SHP77 (cell line): ENCODE results near the gene COX5A.
A peak's percentile ranks its signal among the peaks of the same experiment; 100 is the strongest.

Source experiments
- DNase-seq, 2 experiments: peaks; one replicate each; lab custom pipeline; 2025; lab: John Stamatoyannopoulos, UW

Gene COX5A

DNA sequence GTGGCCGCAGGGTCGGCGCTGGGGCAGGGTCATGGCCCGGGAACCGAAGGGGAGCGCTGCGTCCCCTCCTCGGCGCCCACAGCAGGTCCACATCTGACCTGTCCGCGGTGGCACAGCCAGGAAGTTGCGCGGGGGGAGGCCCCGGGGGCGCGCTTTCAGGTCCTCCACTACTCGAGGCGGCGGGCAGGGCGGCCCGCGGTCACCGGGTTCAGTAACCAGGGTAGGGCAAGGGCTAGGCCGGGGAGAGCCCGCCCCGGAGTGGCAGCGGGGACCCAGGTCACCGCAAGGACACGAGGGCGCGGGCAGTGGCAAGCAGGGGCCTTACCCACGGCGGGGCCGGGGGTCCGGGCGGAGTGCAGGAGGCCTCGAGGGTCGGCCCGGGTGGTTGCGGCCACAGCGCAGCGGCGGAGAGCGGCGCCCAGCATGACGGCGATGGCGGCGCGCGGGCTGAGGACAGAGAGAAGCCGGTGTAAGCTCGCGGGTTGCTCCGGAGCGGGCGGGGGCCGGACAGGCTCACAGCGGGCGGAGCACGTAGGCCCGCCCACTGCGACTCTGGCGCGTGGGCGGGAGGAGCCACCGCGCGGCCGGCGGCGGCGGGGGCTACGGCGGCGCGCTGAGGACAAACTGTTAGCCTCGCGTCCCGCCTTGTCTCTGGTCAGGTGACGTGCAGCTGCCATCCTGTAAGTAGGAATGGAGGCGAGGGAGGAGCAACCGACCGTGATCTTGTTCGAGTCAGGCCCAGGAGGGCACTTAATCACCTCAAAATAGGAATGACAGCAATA is at the start of gene COX5A:
TSS of gene COX5A (minus strand) at position 484 of the 782 bp plus-strand sequence. CDS start at position 425, 59 bp downstream.
- peak; percentile 93 to 94 for DNase-seq

DNA sequence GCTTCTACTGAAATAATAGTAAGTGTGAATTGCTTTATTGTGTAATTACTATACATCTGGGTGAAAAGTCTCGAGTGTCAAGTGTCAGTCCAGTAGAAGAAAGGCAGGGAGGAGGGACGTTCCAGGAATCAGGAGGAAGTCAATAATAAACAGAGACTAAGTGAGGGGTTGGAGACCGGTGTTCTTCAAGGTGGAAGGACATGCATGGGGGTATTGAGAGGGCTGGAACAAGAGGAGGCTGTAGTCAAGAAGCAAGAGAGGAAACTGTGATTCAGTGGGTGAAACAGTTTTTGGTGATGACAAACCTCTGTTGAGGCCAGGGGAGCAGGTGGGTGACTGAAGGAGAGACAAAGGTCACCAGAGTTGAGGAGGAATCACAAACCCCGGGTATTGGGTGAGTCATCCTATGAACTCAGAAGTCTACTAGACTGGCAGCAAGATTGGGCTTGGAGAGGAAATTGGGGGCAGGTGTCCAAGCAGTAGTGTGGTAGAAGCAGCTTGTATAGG is 45.9 kb upstream of the COX5A start:
- no peak for DNase-seq

DNA sequence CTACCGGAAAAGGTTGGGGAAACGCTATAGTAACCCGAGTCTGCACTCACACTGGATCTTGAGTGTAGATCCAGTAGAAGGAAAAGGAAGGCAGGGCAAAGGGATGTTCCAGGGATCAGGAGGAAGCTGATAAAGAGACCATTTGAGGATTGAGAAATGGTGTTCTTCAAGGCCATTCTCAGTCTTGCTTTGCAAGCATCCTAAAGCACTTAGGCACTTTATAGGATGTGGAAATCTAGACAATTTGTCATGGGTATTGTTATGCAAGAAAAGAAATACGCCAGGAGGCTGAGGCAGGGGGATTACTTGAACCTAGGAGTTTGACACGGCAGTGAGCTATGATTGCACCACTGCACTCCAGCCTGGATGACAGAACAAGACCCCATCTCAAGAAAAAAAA is 44.3 kb upstream of the COX5A start:
- DNase-seq = no peak

DNA sequence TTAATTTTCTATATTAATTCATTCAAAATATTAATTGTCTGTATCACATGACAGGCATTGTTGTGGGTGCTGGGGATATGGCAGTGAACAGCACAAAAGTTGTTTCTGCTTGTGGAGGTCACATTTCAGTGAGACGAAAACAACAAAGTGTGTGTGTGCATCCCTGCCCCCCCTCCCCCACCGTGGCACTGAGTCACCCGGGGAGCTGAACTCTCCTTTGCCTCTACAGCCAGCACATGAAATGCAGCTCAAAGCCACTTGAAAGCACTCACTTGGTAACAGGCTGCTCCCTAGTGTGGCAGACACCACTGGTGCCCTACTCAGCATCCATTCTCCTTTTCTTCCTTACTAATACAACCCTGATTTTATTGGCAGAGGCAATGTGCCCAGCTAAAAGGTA is 40.6 kb upstream of the COX5A start:
- no peak for DNase-seq

DNA sequence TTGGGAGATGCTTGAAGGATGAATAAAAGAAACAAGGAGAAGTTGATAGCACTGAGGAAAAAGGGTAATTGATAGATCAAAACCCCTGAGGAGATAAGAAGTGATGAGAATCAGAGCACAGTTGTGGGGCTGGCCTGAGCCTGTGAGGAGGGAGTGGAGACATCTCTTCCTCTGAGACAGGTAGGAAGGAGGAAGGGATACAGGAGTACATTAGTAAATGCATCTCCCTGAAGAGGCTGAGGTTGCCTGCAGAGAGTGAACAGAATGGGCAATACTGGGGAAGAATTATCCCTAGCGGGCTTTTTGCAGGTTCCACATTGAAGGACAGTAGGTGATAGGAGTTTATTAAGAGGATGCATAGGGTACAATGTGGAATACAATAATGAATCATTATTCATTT is 40.2 kb upstream of the COX5A start:
- no peak for DNase-seq

DNA sequence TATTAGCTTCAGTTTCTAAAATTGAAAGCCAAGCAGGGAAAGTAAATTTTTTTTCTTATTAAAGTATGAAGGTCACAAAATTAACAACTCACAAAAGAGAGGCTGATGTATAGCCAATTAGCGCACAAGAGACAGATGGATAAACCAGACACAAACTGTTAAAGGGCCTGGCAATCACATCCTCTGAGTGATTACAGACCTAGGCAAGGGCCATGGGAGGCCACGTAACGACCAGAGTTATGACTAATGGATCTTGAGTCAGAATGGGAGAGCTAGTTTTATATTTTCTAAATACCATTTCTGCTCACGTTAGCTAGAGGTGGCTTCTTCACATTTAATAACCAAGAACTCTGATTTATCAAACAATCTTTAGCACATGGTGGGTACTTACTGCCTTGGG is 39.7 kb upstream of the COX5A start:
- DNase-seq = no peak

DNA sequence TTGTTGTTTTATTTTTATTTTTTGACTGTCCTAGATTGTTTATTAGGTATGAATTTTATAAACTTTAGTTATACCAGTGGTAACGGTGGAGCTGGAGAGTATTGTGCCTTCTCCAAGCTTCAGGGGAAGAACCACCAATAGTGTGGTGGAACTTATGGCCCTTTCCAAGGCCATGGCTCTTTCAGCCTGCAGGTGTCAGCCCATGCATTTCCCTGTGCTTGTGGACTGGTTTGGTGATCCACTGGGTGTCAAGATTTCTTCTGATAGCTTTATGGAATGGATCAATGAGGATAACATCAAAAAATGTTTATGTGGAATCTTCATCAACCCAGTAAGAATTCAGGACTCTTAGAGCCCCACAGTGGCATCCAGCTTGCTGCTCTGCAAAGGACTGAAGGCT is 38.3 kb upstream of the COX5A start:
- DNase-seq = no peak

DNA sequence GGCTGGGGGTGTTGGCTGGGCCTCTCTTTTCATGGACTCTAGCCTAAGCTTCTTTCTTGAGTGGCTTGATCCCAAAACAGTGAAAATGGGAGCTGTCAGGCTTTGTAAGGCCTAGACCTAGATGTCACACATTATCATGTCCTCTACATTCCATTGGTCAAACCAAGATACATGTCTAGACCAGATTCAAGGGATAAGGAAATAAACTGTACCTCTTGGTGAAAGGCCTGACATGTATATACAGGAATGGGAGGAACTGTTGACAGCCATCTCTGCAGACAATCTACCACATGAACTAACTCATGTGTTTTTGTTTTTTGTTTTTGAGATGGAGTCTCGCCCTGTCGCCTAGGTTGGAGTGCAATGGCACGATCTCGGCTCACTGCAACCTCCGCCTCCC is 29.8 kb upstream of the COX5A start:
- no peak for DNase-seq

DNA sequence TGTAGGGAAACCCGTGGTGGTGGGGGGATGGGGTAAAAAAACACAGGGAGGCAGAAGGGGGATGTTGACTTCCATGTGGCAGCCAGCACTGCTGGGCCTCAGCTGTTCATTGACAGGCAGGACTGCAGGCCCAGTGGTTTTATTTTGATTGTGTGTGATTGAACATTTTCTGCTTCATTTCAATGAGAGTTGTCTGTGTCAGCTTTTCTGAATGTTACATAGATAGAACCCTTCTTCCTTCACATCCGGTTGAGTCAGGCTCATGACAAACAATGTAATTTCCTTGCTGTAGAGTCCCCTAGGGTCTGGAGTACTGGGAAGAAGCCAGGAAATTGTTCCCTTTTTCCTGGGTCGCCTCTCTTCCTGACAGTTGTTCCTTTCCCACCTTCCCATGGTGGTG is 26.9 kb upstream of the COX5A start:
- no peak for DNase-seq

DNA sequence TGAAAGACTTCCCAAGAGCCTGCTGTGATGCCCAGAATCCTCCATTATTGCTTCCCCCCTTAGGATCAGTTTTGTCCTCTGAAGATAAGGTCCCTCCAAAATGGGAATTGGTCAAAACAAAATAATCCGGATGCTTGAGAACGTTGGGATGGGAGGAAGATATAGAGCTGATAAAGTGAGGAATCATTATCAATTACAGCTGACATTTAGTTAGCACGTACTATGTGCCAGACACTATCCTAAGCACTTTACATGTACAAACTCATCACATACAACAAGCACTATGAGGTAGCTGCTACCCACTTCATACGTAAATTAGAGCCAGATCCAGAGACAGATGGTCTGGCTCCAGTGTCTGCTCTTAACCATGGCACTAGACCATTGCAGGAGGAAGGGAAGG is 25.3 kb upstream of the COX5A start:
- no peak for DNase-seq

DNA sequence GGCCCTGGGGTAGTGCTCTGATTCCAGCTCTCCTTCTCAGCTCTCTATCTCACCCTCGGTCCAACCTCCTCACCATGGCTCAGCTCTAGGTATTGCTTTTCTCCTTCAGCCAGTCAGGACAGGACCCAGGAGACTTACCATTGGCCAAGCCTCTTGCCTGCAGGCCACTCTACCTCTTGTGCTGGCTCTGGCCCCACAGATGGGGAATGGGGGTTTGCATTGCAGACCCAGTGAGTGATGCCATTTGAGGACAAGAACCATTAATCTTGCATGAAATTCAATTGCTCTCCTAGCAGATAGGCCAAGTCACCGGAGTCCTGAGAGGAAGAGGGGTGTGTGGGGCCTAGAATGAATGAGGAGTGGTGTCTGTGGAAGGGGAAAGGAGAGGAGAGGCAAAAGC is 24.8 kb upstream of the COX5A start:
- DNase-seq = no peak

DNA sequence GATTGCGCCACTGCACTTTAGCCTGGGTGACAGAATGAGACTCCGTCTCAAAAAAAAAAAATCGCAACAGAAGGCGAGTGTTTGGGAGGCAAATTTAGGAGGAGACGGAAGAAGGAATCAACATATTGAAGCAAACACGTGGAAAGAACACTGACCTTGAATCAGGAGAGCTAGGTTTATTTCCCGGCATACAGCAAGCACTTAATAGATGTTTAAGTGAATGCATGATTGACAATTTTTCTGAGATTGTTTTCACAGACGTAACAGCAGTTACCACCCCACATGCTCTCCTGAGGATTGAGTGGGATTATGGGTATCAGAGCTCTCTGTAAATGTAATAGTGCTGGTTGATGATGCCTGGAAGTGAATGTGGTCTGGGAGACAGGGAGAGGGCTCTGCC is 24.3 kb upstream of the COX5A start:
- DNase-seq = no peak

DNA sequence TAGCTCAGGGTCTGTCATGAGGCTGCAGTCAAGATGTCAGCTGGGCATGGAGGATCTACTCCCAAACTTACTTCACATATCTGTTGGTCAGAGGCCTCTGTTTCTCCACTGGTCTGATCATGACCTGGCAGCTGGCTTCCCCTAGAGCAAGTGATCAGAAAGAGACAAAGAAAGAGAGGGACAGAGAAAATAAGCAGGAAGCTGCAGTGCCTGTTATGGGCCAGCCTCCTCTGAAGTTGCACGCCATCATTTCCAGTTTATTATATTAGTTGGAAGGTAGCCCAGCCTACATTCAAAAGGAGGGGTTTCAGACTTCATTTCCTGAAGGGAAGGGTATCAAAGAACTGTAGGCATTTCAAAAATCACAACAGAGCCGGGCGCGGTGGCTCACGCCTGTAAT is 23.7 kb upstream of the COX5A start:
- DNase-seq = no peak

DNA sequence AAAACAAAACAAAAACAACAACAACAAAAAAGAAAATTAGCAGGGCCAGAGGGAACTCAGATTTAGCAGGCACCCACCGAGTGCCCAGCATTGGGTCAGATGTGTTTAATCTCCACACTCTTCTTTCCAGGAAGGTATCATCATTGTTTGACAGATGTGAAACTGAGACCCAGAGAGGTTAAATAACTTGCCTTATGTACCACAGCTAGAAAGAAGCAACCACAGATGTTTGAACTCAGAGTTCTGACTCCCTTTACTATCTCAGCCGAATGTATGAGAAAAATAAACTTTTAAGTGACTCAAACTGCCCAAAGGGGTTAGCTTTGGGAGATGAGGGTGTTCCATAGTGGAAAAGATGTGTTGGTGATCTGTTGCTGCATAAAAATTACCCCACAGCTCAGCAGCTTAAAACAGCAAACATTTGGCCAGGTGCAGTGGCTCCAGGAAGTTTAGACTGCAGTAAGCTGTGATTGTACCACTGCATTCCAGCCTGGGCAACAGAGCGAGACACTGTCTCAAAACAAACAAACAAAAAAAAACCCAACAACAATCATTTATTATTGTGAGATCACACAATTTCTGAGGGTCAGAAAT is 23.2 kb upstream of the COX5A start:
- no peak for DNase-seq

DNA sequence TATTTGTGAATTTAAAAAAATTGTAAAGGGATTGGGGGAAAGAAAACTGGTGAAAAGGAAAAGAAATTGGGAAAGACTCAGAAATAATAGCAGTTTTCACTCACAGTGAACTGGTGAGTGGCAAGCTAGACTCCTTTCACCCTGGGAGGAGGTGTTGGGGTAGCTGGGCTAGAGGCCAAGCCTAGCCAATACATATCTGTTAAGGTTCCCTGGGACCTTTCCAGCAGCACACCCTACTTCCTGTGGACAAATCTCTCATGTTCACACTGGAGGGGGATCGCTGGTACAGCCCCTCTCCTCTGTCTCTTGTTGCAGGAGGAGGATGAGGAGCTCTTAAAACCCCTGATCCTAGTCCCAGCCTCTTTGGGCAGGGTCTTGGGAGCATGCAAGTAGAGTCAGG is 22.4 kb upstream of the COX5A start:
- DNase-seq = no peak

DNA sequence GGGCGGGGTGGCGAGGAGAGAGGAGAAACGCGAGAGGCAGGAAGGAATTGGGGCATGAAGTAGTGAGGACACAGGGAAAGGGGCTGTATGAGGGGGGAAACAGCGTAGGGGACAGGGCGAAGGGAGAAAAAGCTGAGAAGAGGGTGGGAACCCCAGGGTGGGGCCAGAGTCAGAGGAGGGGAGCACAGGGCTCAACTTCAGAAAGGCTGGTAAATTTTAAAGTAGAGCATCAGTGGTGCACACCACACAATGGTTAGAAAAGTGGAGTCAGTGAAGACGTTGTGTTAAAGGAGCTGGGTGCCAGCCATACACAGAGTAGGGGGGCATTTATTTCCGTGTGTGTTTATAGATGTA is 21.7 kb upstream of the COX5A start:
- DNase-seq = no peak

DNA sequence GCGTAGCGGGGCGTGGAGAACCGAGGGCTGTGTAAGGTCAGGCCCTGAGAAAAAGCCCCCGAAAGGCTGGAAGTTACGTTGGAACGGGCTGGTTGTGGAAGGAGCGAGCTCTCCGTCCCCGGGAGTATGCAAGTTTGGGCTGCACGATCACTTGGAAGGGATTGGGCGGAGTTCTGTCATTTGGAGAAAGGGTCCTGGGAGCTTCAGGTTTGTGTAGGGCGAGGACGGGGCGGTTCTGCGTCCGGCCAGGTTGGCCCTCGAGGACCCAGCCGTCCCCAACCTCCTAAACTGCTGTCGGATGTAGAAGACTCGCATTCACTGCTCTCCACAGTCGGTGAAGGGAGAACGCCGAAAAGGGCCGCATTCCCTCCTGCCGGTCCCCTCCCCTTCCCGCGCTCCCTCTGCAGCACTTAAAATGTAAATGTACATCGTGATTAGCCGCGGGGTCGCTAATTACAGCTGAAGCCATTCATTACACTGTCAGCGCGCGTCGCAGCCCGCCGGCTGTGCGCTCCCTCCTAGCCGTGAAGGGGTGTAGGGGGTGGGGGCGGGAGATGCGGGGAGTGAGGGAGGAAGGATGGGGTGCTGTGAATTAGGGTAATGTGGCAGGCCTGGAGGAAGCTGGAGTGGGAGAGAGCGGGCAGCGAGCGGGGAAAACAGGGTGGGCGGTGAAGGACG is 21.2 kb upstream of the COX5A start:
- no peak for DNase-seq

DNA sequence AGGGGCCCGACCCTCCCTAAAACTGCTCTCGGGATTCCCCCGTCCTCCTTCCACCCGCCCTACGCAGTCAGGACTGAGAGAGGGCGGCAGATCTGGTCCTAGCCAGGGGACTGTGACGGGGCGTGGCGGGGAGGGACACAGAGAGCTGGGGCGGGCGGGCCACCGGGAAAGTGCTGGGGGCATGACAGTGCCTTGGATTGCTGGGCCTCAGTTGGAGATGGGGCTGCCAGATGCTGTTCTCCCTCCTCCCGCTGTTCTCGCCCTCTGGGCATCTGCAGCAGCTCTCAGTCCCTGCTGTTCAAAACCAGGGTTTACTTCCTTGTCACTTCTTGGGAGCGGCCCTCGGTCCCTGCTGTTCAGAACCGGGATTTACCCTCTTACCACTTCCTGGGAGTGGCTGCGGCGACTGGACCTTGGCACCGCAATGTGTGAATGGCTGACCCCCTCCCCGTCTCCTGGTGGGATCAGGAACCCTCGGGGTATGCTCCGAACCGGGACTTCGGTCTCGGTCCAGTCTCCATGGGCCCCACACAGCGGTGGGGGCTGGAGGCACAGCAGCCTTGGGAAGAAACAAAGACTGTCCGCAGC is 20.5 kb upstream of the COX5A start:
- no peak for DNase-seq

DNA sequence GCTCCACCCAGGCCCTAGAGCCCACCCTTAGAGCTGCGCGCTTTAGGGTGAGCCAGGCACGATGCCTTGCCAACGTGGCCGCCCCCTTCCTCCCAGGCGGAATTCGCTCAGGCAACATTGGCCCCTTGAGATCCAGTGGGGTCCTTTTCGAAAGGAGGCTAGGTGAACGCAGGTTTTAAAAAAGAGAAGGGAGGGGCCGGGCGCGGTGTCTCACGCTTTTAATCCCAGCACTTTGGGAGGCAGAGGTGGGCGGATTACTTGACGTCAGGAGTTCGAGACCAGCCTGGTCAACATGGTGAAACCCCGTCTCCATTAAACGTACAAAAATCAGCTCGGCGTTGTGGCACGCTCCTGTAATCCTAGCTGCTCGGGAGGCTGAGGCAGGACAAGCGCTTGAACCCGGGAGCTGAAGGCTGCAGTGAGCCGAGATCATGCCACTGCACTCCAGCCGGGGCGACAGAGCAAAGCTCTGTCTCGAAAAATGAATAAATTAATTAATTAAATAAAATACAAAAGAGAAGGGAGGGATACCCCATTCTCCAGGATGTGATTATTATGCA is 19.7 kb upstream of the COX5A start:
- no peak for DNase-seq

DNA sequence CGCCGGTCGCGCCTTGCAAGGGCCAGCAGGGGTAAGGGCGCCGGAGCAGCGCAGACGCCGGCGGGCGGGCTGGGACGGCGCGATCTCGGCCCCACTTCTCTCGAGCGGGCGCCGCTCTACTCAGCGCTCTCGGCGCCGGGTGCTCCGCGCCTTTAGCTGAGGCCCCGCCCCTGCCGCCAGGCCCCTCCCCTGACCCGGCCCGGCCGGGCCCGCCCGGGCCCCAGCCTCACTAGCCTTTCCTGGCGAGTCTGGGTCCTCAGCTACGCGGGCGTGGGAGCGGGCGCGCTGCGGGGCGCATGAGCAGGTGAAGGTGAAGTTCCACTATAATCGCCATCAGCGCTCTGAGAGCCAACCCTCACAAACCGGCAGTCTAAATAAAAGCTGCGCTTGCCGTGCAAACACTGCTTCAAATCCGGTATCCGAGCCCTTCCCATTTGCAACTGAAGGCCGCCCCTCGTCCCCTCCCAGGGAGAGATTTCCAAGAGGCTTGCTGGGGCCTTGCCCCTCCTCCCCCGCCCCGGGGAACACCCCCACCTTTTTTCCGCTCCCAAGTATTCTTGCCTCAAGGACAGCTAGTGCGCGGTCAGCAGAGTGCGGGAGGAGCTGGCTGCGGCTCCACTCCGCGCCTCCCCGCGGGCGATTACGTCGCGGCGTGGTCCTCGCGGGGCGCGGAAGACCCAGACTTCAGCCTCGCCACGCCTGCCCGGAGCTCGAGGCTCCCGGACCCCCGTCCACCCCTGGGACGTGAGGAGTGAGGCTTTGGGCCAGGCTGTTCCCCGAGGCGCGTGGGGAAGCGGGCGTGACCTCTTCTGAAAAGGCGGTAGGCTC is 19.0 kb upstream of the COX5A start, which contains the start of gene RPP25:
TSS of gene RPP25 (minus strand) at position 125 of the 828 bp plus-strand sequence. CDS start 189 bp downstream, outside the sequence.
- peak; percentile 64 to 74 for DNase-seq
